Measurements from ENCODE around the gene ADARB1.

Gene ADARB1

GRCh38 chr21:45048026-45048698 is 26.2 kb upstream of the ADARB1 start:
- no peak for TF ChIP-seq ZFX (IDR thresholded peaks at IDR 0.05; ENCODE audit: borderline replicate concordance)
- TF ChIP-seq, protein P1, sequence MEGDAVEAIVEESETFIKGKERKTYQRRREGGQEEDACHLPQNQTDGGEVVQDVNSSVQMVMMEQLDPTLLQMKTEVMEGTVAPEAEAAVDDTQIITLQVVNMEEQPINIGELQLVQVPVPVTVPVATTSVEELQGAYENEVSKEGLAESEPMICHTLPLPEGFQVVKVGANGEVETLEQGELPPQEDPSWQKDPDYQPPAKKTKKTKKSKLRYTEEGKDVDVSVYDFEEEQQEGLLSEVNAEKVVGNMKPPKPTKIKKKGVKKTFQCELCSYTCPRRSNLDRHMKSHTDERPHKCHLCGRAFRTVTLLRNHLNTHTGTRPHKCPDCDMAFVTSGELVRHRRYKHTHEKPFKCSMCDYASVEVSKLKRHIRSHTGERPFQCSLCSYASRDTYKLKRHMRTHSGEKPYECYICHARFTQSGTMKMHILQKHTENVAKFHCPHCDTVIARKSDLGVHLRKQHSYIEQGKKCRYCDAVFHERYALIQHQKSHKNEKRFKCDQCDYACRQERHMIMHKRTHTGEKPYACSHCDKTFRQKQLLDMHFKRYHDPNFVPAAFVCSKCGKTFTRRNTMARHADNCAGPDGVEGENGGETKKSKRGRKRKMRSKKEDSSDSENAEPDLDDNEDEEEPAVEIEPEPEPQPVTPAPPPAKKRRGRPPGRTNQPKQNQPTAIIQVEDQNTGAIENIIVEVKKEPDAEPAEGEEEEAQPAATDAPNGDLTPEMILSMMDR (IDR thresholded peaks at IDR 0.05), result no peak
- no peak overlapping the region for H3K27ac ChIP-seq

DNA sequence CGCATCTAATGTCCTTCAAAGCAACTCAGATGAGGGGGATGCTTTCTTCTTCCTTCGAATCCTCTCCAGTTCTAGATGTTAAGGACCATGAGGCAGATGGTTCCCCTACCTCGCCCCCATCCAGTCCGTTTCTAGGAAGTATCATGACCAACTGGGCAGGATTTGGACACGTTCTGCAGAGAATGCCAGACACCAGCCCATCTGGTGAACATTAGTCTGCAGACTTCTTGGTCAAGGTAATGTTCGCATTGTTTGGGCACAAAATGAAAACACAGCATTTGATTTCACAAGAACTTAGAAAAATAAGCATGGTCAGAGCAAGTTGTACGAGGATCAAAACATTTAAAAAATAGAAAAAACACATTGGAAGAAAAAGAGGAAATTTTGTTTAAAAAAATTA is 25.4 kb upstream of the ADARB1 start:
- TF ChIP-seq, protein P1 (IDR thresholded peaks at IDR 0.05), result no peak
- TF ChIP-seq ZFX (IDR thresholded peaks at IDR 0.05; ENCODE audit: borderline replicate concordance), result no peak
- H3K27ac ChIP-seq, result no peak overlapping the region

DNA sequence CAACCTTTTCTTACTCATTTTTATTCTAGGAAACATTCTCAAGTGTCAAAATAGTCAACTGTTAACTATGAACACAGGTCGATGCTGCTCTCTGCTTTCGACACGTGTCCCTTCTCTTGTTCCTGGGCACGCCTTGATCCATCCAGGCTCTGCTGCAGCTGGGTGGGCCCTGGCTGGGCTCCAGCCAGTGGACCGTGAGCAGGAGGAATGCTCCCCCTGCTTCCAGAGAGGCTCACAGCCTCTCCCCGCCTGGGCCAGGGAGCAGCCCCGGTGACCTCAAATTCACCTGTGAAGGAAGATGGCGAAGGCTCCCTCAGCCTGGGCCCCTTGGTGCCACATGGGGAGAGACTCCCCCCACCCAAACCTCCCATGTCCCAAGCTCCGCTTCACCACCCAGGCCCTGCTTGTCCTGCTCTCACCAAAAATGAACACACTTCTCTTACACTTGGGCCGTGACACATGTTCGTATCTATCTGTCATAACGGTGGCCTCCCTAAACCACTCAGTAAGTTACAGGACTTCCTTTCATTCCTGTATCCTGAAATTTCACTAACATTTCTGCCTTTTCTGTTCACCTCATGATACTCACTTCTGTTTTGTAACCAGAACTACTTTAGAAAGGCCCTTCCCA is 24.6 kb upstream of the ADARB1 start:
- no peak for TF ChIP-seq ZFX (IDR thresholded peaks at IDR 0.05; ENCODE audit: borderline replicate concordance)
- TF ChIP-seq, protein P1 (IDR thresholded peaks at IDR 0.05), result no peak
- H3K27ac ChIP-seq, result no peak overlapping the region

DNA sequence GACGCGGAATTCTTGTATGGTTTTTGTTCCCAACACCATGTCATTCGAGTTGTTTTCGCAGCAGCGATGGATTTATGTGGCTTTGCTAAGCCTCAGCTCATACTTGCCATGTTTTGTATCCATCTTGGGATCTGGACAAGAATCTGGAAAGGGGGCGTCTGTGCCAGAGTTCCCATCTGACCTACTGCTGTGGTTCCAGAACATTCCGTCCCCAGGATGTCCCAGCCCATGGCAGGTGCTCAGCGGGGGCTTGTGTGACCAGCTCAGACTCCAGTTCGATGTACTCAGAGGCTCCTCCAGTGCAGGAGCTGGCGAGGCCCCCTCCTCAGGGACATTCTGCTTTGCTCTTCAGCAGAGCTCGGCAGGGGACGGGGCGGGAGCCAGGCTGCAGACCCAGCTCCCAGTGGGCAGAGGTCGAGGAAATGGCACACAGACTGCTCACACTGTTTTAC is 24.0 kb upstream of the ADARB1 start:
- H3K27ac ChIP-seq, result no peak overlapping the region
- TF ChIP-seq ZFX (IDR thresholded peaks at IDR 0.05; ENCODE audit: borderline replicate concordance), result no peak
- TF ChIP-seq, protein P1 (IDR thresholded peaks at IDR 0.05), result no peak

DNA sequence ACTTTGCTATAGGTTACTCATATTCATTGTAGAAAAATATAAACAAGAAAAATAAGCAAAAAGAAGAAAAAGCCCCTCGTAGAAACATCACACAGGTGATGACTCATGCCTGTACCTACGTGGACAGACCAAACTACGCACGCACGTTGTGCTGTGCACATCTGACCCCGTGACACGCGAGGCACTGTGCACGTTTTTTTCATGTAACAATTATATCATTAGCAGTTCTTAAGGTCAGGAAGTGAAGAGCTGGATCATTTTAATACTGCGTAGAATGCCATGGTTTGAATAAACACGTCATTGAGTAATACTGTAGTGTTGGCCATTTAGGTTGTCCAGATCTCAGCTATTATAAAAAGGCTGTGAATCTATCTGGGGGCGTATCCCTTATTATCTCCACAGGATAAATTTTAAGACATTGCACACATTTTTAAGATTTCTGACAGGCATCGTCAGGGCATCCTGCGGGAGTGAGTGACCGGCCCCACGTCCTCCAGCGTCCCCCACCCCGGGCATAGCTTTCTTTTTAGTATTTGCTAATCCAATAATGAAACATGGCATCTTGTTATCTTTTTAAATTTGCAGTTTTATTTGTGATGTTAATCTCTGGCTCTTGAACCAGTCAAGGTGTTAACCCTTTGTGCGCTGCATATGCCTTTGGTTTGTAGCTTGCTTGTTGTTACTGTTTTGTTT is 23.4 kb upstream of the ADARB1 start:
- TF ChIP-seq, protein P1 (IDR thresholded peaks at IDR 0.05), result no peak
- TF ChIP-seq ZFX (IDR thresholded peaks at IDR 0.05; ENCODE audit: borderline replicate concordance), result no peak
- no peak overlapping the region for H3K27ac ChIP-seq

GRCh38 chr21:45051580-45052434 is 22.6 kb upstream of the ADARB1 start:
- H3K27ac ChIP-seq, result no peak overlapping the region

More at GRCh38 chr21:45051580-45052434, 22.6 kb upstream of the ADARB1 start:
- TF ChIP-seq ZFX (IDR thresholded peaks at IDR 0.05; ENCODE audit: borderline replicate concordance), result no peak
- TF ChIP-seq, protein P1 (IDR thresholded peaks at IDR 0.05), result no peak

All from 22Rv1 (cell line).